Prostate gland (tissue), 2 donors: Measurements from ENCODE around the gene PARVG. TPM values are rescaled to one million over a fixed set of nuclear protein-coding genes. Genes with fewer than 3 reads are reported as not detected.

Experiments
- DNase-seq: peaks from one replicate; pipeline ENCODE4 v3.0.0-alpha.2; 2019; ENCODE audit warnings: low spot score
- H3K27ac ChIP-seq, 2 donors: fragments of 200-600 bp; sonication (generic); 2 replicates each; pipeline ENCODE4 v1.5.1; 2017 to 2019
- H3K27me3 ChIP-seq: fragments of 200-600 bp; sonication (generic); replicated peaks from 2 replicates; pipeline ENCODE4 v1.5.1; 2019; ENCODE audit not compliant: insufficient read depth
- H3K36me3 ChIP-seq, 2 donors: fragments of 200-600 bp; sonication (generic); 1 replicate in 1 of 2; 2 replicates in 1 of 2; pipeline versions ENCODE4 v1.5.1 to v1.8.1; 2017 to 2019
- H3K4me1 ChIP-seq: fragments of 200-600 bp; sonication (generic); replicated peaks from 2 replicates; pipeline ENCODE4 v1.5.1; 2019
- H3K4me3 ChIP-seq, 2 donors: fragments of 200-600 bp; sonication (generic); 2 replicates each; pipeline ENCODE4 v1.5.1; 2017 to 2019
- H3K9me3 ChIP-seq: fragments of 200-600 bp; sonication (generic); 2 replicates; pipeline ENCODE4 v1.5.1; 2017
- POLR2A ChIP-seq: fragments of 450-650 bp; IDR thresholded peaks from one replicate; pipeline ENCODE4 v1.6.1; 2016; ENCODE audit warnings: antibody characterized with exemption, mild to moderate bottlenecking
- POLR2AphosphoS5 ChIP-seq: sonication (generic); formaldehyde crosslinking; IDR thresholded peaks from one replicate; pipeline ENCODE4 v1.6.1; 2017; ENCODE audit warnings: antibody characterized with exemption
- WGBS: methylation state at CpG from one replicate; pipeline ENCODE4 v1.1.5; 2018; 5-methylcytosine and 5-hydroxymethylcytosine counted together
- intact Hi-C: fragments of 100-400 bp; cut with DNase I; formaldehyde crosslinking; loops from one replicate; pipeline ENCODE4 v1.14.2; 2022
- total RNA-seq, 2 donors: library from RNA; depleted of rRNA; stranded (reverse); fragments of >200 nt; gene quantifications; one replicate each; pipeline ENCODE4 v1.1.0, GENCODE V29; 2016
- TF ChIP-seq, protein P1 (sequence below), 4 experiments: fragments of 200-600 bp in 2 of 4; fragments of 450-650 bp in 2 of 4; sonication (generic) in 2 of 4; IDR thresholded peaks; 1 replicate in 3 of 4; 2 replicates in 1 of 4; pipeline ENCODE4 v1.5.1; 2016 to 2019; ENCODE audit warnings: antibody characterized with exemption in 4 of 4, mild to moderate bottlenecking in 2 of 4, moderate library complexity in 2 of 4

PARVG gene
- total RNA-seq, 2 donors from 2014 or later = 1.2 to 13.5 TPM

GRCh38 chr22:44245867-44246266 lies 65.1 kb downstream of the PARVG start:
- WGBS = 81% methylated on average over 8 of the region's 8 CpGs
- intact Hi-C loops = no loop called here
- no peak for DNase-seq
- no peaks in the 10 kb centered on the region for H3K4me1 ChIP-seq
- TF ChIP-seq POLR2A (no peak), POLR2AphosphoS5 (no peak)
- TF ChIP-seq, protein P1, sequence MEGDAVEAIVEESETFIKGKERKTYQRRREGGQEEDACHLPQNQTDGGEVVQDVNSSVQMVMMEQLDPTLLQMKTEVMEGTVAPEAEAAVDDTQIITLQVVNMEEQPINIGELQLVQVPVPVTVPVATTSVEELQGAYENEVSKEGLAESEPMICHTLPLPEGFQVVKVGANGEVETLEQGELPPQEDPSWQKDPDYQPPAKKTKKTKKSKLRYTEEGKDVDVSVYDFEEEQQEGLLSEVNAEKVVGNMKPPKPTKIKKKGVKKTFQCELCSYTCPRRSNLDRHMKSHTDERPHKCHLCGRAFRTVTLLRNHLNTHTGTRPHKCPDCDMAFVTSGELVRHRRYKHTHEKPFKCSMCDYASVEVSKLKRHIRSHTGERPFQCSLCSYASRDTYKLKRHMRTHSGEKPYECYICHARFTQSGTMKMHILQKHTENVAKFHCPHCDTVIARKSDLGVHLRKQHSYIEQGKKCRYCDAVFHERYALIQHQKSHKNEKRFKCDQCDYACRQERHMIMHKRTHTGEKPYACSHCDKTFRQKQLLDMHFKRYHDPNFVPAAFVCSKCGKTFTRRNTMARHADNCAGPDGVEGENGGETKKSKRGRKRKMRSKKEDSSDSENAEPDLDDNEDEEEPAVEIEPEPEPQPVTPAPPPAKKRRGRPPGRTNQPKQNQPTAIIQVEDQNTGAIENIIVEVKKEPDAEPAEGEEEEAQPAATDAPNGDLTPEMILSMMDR (IDR thresholded peaks at IDR 0.05) = no peak
- no peaks in the 10 kb centered on the region for H3K36me3 ChIP-seq
- no peak overlapping the region for H3K4me3 ChIP-seq
- no peak overlapping the region for H3K27ac ChIP-seq
- no peaks in the 10 kb centered on the region for H3K27me3 ChIP-seq
- H3K9me3 ChIP-seq = no peaks in the 10 kb centered on the region

GRCh38 chr22:44246615-44247326 lies 66.0 kb downstream of the PARVG start:
- Histone ChIP-seq H3K27me3 (no peaks in the 10 kb centered on the region), H3K27ac (no peak overlapping the region), H3K4me1 (no peaks in the 10 kb centered on the region), H3K9me3 (no peaks in the 10 kb centered on the region), H3K4me3 (no peak overlapping the region), H3K36me3 (no peaks in the 10 kb centered on the region)
- intact Hi-C loops = no loop called here
- TF ChIP-seq POLR2AphosphoS5 = no peak
- TF ChIP-seq, protein P1 (IDR thresholded peaks at IDR 0.05) = no peak
- TF ChIP-seq POLR2A = no peak
- 90% methylated on average over 6 of the region's 8 CpGs for WGBS
- no peak for DNase-seq

GRCh38 chr22:44247346-44247745 lies 66.6 kb downstream of the PARVG start:
- Histone ChIP-seq H3K4me3 (no peak overlapping the region), H3K36me3 (no peaks in the 10 kb centered on the region), H3K27me3 (no peaks in the 10 kb centered on the region), H3K4me1 (no peaks in the 10 kb centered on the region), H3K27ac (no peak overlapping the region), H3K9me3 (no peaks in the 10 kb centered on the region)
- 100% methylated on average over 3 of the region's 5 CpGs for WGBS
- no peak for DNase-seq
- TF ChIP-seq, protein P1 (IDR thresholded peaks at IDR 0.05) = no peak
- TF ChIP-seq POLR2A = no peak
- intact Hi-C loops = no loop called here

DNA sequence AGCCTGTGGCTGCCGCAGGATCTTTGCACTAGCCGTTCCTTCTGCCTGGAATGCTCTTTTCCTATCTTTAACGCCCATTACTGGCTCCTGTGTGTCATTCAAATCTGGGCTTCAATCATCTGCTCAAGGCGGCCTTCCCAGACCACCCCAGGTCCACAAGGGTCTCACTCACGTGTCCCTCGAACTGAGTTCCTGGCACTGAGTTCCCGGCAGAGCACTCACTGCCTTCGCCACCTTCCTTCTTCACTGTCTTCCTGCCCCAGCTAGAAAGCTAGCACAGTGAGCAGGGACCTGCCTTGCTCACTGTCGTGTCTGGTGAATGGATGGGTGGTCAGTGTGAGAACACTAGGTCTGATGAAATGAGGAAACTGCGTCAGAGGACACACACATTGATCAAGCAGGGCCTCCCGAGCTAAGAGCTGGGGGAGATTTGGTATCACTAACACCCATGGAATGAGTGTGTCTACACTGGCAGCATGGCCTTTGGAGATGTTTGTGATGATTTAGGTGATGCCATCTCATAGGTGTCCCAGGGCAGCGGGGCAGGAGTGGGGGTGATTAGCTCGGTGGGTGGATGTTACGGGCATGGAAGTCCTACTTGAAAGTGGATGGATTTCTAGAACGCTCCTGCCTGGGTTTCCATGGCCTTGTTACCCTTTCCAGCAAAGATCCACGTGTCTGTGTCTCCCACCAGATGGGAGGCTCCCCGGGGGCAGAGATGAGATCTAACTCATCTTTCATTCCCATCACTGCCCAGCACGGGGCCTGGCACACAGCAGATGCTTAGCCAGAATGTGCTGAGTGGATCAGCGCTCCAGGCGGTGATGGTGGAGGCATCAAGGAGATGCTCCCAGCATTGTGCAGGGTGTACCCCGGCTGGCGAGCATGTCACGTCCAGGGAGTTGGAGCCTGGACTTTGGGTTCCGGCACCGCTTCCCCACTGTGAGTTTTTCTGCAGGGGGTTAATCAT lies 67.5 kb downstream of the PARVG start:
- H3K4me1 ChIP-seq = no peaks in the 10 kb centered on the region
- no peaks in the 10 kb centered on the region for H3K27me3 ChIP-seq
- no peaks in the 10 kb centered on the region for H3K9me3 ChIP-seq
- H3K27ac ChIP-seq = no peak overlapping the region
- H3K4me3 ChIP-seq = no peak overlapping the region
- TF ChIP-seq POLR2AphosphoS5 (no peak), POLR2A (no peak)
- TF ChIP-seq, protein P1 (IDR thresholded peaks at IDR 0.05) = no peak
- intact Hi-C loops = no loop called here
- WGBS = 93% methylated on average over 25 of the region's 25 CpGs
- H3K36me3 ChIP-seq = no peaks in the 10 kb centered on the region
- DNase-seq = no peak
